ENCODE measurements around the gene NEUROG2.

The NEUROG2 gene

DNA sequence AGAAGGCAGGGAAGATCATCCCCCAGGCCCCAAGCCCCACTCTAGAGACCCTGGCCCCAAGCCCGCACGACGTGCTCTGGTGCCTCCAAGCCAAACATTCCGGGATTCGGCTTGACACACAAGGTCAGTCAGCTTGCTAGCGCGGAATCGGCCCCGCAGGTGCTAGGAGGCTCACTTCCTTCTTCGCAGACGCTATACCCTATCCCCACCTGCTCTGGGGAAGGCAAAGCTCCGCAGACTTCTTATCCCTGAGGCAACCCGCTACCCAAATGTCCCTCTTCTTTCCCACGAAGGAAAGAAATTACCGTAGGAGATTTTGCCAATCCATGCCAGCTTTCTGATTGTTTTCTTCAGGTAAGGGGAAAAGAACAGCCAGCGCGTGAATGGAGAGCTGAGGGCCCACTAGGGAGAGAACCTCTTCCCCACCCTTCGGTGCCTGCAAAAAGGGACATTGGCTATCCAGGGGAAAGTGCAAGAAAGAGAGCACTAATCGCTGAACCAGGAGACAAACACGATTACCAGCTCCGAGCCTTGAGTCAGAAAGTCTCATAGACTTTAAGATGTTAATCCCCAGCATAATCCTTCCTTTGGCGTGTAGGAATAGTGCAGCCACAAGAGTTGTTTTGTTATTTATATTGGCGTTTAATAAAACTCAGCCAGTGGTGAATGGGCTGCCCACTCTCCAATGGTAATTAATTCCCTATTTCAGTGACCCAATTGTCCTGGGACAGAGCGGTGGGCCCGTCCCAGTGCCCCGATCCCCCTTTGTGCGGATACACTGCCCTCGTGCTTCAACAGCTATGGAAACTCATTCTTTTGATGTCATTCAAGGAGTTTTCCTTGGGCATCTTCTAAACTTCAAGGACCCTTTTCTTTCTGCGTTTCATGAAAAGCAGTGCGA lies 5.4 kb upstream of the NEUROG2 start:
- no peak for DNase-seq (ENCODE audit: low read depth in 2 of 2)

DNA sequence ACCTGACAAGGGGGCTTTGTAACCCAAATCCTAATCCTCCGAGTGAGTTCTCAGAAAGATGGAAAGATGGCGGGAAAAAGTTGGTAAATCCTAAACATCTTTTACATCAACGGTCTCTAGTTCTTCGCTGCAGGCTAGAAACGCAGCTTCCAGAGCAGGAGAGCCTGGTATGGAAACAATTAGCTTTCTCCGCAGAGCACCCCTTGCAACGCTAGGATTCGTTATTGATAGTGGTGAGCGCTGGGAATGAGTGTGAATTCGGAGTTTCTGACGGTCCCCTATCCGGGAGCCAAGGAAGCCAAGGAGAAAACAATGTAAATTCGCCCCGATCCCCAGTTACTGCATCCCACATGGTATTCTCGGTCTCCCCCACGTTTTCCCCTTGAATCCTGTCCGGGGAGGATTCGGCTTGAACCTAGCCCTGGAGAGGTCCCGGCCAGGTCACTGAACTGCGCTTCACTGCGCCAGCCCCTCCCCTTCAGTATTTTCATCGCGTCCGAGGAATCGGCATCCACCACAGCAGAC lies 4.7 kb upstream of the NEUROG2 start:
- no peak for DNase-seq (ENCODE audit: low read depth in 2 of 2)

DNA sequence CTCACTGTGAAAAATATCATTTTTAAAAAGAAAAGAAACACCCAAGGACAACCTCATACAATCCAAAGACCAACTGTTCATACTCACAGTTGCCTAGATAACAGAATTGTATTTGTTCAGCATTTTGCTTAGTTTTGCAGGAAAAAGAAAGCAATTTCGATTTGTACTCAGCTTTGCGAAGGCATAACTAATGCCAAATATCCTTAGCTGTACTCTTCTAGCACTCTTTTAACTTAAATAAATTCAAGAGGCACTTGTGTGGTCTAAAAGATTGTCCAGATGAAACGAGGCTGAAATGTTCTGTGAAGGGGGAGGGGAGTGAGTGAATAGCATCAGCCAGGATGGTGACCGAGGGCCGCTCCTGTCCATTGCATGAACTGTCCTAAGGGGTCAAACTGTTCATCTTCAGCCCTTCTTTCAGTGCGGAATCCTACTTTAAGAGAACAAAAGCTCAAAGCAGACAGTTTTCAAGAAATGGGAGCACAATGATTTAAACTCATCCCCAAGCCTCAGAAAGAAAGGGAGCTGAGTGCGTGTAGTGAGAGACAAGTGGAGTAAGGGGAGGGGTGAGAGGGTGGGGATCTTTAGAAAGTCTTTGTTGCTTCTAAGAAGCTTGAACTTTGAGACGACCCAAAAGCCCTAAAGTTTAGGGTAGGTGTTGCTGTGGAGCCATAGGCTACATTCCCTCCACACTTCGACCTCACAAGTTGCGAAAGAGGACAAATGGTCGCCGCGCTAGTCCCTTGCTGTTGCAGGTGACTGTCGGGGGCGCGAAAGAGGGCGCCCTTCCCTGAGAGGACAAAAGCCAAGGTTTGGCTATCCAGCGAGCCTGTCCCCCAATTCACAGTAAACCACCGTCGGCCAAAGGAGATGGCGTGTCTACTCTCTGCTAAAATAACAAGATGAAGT lies 4.0 kb upstream of the NEUROG2 start:
- DNase-seq (ENCODE audit: low read depth in 2 of 2) = no peak

DNA sequence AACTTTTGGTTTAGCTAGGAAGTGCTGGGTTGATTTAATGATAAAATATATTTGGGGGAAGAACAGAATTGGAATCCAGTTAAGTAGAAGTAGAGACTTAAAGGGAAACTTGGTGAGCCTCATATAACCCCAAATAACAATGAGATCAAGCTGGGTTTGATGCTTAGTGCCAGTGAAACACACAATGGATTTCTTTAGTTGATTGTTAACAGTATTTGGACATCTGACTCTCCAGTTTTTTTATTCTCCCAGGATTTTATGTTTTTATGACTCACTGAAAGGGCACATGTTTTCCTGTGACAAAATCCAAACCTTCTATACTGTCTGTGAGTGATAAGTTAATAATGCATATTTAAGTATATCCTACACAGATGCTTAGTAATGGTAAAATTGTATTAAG lies 2.7 kb upstream of the NEUROG2 start:
- no peak for DNase-seq (ENCODE audit: low read depth in 2 of 2)

DNA sequence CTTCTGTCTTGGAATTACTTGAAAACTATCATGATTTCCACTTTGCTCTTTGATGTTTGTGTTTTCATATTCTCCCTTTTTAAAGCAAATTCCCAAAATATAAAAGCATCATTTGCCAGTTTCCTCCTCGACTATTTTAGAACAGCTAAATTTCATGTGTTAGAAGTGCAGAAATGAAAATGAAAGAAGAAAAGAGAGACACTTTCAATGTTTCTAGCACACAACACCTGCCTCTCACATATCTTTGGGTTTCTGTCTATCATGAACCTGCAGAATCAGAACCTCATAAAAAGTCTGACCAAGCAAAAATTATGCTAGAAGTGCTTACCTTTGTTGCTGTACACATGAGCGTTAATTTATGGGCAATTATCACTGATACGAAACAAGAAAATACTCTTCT lies 1.9 kb upstream of the NEUROG2 start:
- no peak for DNase-seq (ENCODE audit: low read depth in 2 of 2)

DNA sequence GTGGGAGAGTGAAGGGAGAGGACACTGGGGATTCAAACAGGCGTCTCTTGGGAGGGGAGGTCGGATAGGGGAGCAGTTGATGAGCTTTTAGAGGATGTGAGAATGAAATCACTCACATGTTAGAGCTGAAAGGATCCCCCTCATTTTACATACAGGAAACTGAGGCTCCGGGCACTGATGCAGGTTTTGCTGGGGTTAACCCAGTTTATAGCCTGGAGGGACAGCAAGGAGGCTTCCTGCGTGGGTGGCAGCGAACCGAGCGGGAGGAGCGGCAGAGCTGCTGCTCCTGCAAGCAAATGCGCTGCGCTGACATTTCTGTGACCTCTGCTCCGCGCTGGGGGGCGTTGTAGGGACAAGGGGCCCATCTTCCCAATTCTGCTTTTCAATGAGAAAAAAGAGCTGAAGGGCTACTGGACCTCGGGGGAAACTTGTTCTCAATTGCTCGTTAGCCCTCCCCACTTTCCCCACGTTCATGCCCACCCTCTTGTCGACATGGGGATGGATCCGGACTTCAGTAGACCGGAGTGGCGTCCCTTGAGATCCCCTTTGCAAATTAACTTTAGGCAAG lies 1.2 kb upstream of the NEUROG2 start:
- no peak for DNase-seq (ENCODE audit: low read depth in 2 of 2)

DNA sequence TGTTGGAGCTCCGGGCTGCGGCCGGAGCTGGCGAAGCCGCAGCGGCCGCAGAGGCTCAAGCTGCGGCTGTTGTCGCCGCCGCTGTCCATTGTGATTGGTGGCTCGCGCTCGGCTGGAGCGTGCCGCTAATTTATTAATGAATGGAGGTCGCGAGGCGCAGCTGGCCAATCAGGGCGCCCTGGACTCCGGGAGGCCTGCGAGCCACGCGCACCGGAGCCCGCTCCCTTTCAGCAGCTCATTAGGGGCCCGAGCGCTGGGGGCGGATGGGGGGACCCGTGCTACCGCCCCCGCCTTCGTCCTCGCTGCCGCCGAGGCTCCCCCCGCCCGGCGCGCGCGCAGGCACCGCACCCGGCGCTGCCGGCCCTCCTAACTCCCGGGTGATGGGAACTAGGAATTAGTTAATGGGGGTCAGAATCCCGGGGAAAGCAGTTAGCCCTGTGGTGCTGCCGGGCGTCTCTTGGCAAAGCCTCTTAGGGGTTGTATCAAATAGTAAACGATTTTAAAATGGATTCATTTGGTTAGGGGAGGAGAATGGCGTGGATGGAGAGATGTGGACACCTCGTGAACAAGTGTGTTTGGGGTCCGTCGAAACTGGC lies 589 bp upstream of the NEUROG2 start:
- DNase-seq (ENCODE audit: low read depth in 2 of 2) = no peak

DNA sequence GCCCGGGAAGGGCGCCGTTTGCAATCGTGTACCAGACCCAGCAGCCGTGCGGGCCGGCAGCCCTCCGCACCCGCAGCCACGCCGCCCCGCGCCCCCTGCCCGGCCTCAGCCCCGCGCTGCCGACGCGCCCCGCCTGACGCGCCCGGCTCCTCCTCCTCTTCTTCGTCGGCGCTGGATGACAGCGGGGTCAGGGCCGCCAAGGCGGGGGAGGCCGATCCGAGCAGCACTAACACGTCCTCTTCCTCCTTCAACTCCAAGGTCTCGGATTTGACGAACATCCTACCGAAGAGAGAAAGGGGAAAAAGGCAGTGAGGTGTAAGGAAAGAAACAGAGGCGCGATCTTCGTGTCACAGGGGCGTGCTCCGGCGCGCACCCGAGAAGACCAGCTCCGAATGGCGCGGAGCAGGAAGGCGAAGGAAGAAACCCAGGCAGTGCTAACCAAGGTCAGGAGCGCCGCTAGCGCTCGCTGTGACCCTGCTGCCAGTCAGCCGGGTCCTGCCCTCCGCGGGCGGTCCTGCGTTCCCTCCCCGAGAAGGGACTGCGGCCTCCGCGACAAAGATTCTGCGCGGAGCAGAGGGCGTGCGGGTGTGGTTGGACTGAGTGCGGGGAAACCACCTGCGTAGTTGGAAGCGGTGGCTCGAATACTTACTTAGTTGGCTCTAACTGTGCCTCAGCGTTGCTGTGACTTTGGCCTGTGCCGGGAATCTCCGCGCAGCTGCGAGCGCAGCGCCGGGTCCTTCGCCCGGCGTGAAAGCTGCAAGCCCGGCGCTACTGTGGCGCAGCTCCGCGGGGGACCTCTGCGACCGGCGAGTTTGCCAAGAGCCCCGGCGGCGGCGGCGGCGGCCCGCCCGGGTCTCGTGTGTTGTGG lies 548 bp downstream of the NEUROG2 start:
- DNase-seq (ENCODE audit: low read depth in 2 of 2) = no peak

DNA sequence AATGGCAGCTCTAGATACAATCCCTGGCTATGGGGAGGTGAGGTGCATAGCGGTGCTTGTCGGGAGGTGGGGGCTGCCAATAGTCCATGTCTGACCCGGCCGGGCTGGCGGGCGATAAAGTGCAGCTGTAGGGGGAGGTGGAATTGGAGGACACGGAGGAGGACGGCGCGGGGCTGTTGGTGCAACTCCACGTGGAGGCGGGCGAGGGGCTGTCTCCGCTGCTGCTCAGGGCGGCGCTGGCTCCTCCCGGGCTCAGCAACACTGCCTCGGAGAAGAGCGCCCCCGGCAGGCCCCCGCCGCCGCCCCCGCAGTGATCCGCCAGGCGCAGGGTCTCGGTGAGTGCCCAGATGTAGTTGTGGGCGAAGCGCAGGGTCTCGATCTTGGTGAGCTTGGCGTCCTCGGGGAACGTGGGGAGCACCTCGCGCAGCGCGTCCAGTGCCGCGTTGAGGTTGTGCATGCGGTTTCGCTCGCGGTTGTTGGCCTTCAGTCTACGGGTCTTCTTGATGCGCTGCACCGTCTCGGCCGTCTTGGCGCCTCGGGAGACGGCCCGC lies 1.3 kb downstream of the NEUROG2 start:
- DNase-seq (ENCODE audit: low read depth in 2 of 2) = no peak

DNA sequence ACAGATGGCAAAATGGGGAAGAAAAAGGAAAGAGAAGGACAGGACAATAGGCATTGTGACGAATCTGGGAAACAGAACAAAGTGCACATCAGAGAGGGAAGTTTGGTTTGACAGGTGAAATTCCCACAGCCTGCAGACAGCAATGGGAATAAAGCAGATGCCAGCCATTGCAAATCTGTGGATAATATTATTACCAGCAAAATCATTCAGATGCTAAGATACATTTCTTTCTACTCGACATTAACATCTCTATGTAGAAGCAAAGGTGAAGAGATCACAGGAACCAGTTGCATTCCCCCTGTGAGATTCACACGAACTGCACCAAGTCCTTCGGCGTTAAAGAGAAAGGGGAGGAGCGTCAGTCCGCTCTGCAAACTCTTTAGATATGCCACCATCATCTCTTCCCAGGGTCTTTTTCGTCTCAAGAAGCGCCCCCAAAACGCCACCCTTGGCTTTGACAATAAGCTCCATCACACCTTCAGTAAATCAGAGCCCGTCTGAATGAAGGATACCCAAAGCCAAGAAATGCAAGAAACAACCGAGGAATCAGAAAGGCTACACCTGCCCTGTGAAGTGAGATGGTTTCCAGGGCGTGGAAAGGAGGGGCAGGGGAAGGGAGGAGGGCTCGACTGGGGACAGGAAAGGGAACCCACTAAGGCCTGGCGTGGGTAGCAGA lies 1.9 kb downstream of the NEUROG2 start:
- DNase-seq (ENCODE audit: low read depth in 2 of 2) = no peak

DNA sequence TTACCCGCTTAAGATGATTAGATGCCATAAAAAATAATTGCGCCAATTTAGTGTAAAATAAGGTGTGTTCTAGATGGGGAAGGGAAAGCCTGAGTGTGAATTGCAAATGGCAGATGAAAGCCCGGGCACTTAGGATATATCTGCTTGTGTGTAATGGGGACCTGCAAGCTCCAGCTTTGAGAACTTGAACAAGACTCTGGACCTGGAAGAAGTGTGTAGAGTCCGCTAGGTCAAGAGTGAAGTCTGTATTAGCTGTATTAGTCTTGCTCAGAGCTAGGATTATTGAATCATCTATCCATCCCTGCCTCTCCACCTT lies 4.2 kb downstream of the NEUROG2 start:
- no peak for DNase-seq (ENCODE audit: low read depth in 2 of 2)

DNA sequence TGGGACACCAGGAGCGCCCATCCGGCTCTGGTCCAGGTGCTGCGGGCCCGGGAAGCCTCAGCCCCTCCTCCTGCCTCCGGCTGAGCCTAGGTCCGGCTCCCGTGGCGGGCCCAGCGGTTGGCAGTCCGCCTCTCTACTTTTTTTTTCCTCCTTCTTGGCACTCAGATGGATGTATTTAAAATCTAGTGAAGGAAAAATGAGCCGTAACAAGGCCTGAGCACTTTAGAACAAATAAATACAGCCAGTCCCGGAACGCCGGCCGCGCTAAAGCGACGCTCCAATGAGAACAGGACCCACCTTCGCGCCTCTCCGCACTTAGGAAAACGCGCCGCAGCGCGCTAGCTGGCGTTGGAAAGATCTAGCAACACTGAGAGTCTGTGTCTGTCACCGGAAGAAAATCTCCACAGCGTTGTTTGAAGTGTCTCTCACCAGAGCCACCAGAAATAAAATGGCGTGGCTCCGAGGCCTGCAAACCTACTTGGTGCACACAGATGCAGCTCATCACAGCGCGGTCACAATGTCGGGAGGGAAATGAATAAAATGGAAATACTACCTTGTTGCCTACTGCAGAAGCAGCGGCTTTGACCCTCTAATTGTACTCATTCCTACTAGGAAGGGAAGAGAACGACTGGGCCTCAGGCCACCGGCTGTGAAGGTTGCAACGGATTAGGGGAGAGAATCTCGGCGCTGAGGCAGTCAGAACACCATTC lies 4.7 kb downstream of the NEUROG2 start:
- no peak for DNase-seq (ENCODE audit: low read depth in 2 of 2)

DNA sequence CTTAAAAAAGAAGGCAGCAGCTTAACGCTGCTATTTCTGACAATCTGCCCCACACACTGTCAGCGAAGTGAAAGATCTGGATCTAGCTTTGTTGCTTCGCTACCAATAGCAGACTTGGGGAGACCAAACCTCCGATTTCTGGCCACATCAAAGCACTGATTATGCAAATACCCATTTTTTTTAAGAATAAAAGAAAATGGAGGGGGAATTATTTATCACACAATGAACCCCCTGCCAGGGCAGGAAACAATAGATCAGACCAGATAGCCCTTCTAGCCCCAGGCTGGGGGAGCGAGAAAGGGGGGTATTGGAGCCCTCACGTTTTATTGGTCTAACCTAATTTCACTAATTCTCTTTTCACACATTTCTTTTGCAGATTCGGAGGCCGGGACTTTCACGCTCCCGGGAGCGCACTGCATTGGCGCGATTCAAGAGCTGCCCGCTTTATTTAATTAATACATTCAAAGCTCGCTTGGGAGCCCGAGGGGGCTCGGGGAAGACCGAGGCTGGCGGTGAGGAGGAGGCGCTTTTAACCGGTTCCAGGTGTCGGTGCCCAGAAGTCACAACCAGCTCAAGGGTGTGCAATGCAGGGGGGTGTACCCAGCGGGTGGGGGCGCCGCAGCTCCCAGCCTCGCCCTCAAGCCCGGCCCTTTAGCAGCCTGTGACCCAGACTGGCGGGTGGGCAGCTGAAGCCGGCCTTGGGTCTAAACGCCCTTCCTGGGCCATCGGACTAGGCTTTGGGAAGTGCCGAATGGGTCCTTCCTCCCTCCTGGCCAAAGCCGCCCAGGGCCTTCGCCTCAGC lies 5.5 kb downstream of the NEUROG2 start:
- no peak for DNase-seq (ENCODE audit: low read depth in 2 of 2)

DNA sequence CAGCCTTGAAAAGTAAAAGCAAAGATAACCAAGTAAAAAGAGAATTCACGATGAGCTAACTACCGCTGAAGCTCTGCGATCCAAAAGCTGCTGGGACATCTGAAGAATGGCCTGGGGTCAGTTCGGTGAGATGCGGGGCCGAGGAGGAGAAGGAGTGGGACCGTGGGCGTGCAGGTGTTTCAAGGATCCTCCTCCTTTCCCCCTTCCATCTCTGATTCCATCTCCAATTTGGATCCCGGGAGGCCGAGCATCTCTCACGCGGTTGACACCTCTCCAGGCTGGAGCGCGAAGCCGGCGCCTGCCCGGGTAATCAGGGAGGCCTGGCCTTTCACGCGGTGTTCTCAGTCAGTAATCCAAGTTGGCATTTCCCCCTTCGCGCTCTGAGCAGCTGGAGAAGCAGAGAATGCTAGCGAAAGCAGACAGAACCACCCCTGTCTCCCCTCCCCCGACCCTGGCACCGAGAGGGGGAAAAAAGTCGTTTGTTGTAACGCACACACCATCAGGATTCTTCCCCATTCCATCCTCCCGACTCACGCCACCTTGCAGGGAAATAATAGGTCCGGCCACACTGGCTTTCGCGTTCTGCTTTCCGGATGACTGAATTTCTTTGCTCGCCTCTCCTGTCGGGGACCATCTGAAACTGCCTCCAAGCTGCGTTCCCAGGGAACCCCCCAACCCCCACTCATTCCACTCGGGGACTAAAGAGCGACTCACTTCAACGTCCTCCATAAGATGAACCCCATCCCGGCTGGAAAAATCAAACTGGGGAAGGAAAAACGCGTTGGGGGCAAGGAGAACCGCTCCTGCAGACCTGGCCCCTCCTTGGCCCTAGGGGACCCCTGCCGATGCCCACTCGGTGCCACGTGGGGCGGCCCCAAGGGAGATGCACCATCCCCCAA lies 6.5 kb downstream of the NEUROG2 start:
- no peak for DNase-seq (ENCODE audit: low read depth in 2 of 2)

DNA sequence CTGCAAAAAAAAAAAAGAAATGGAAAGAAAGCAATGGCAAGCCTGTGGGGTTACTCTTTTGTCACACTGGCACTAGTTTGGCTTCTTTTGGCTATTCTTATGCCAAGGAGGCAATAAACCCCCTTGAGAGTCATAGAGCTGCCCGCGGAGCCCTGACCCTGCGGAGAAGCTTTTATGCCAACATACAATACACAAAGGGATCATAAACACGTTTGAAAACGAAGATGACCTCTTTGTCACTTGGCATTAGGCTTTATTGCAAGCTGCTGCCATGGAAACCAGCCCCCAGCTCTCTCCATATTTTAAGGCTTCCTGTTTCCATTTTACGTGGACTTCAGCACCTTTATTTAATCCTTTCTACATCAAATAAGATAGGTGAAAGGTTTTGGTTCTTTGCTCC lies 7.6 kb downstream of the NEUROG2 start:
- DNase-seq (ENCODE audit: low read depth in 2 of 2) = no peak

DNA sequence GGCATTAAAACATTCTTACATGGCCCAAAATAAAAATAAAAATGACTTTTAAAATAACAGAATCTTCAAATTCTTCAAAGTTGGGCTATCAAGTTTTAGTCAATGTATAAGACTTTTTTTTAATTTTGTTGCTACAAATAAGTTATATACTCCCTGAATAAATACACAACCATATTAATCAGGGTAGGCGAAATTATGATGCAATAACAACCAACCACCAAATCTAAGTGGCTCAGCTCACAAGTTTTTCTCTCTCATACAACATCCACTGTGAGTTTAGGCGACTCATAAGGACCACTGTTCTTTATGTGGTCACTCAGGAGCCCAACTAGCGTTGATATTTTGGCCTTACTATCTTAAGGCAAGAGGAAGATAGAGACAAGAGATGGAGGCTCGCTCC lies 11.2 kb downstream of the NEUROG2 start:
- DNase-seq (ENCODE audit: low read depth in 2 of 2) = no peak

DNA sequence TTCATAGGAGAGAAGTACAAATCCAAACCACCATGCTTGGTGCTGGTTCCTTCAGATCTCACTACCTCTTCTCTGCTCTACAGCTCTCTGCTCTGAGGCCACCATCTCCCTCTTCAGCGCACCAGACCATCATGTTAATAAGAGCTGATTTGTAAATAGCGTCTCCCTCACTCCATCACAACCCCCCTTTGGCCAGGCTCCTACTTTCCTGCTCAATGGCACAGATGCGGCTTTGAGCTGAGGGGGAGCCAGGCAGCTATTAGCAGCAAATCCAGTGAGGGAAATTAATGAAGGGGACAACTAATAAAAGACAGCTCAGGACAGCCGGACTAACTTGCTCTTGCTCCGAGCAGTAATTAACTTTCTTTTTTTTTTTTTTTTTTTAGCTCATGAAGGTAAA lies 13.1 kb downstream of the NEUROG2 start:
- DNase-seq (ENCODE audit: low read depth in 2 of 2) = no peak

DNA sequence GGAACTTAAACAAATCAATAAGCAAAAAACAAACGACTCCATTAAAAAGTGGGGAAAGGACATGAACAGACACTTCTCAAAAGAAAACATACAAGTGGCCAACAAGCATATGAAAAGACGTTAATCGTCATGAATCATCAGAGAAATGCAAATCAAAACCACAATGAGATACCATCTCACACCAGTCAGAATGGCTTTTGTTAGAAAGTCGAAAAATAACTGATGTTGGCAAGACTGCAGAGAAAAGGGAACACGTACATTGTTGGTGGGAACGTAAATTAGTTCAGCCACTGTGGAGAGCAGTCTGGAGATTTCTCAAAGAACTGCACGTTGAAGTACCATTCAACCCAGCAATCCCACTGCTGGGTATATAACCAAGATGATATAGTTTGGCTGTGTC lies 23.7 kb downstream of the NEUROG2 start:
- DNase-seq (ENCODE audit: low read depth in 2 of 2) = no peak

Data from stimulated activated CD4-positive, alpha-beta T cell treated with anti-CD3 and anti-CD28 coated beads, Interleukin-15, amount 100 ng/mL, for 48 hours (primary cell).